Measurements from ENCODE around the gene CRADD.

DNA sequence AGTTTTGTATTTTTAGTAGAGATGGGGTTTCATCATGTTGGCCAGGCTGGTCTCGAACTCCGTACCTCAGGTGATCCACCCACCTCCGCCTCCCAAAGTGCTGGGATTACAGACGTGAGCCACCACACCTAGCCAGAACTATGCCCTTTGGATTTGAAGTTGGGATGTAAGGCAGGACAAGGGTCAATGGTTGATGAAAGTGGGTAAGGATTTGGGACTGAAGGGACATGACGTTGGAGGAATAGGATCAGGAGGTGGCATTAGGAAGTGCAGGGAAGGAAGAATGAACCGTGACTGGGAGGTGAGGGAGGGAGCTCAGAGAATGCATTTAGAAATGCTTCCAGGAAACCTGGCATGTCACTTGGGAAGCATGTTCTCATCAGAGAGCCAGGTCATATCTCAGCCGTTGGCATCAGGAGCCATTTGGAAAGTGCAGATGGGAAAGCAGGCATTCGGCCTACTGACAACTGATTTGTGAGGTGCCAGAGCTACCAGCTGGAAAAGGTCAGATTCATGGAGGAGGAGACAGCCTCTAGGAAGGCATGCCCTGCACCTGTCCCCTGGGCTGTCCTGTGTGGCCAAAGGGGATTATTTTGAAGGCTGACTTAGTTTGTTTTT lies 2.2 kb downstream of the CRADD start:
- TF ChIP-seq, protein P1, sequence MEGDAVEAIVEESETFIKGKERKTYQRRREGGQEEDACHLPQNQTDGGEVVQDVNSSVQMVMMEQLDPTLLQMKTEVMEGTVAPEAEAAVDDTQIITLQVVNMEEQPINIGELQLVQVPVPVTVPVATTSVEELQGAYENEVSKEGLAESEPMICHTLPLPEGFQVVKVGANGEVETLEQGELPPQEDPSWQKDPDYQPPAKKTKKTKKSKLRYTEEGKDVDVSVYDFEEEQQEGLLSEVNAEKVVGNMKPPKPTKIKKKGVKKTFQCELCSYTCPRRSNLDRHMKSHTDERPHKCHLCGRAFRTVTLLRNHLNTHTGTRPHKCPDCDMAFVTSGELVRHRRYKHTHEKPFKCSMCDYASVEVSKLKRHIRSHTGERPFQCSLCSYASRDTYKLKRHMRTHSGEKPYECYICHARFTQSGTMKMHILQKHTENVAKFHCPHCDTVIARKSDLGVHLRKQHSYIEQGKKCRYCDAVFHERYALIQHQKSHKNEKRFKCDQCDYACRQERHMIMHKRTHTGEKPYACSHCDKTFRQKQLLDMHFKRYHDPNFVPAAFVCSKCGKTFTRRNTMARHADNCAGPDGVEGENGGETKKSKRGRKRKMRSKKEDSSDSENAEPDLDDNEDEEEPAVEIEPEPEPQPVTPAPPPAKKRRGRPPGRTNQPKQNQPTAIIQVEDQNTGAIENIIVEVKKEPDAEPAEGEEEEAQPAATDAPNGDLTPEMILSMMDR (IDR thresholded peaks at IDR 0.05): no peak
- TF ChIP-seq POLR2A (IDR thresholded peaks at IDR 0.05): no peak
